ENCODE results near the gene TLNRD1.

DNA sequence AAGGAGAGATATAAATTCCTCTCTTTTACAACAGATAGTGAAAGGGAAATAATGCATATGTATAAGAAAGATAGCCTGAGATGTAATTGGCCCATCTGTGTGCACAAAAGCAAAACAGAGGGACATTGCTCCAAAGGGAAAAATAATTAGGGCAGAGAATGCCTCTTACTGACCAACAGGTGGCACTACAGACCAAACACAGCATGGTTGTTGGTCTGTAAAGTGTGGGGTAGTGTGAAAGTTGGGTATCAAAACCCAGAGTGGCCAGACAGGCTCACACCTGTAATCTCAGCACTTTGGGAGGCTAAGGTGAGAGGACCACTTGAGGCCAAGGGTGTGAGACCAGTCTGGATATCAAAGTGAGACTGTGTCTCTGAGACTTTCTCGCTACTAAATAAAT is 4.5 kb upstream of the TLNRD1 start:
- TF ChIP-seq, protein P1, sequence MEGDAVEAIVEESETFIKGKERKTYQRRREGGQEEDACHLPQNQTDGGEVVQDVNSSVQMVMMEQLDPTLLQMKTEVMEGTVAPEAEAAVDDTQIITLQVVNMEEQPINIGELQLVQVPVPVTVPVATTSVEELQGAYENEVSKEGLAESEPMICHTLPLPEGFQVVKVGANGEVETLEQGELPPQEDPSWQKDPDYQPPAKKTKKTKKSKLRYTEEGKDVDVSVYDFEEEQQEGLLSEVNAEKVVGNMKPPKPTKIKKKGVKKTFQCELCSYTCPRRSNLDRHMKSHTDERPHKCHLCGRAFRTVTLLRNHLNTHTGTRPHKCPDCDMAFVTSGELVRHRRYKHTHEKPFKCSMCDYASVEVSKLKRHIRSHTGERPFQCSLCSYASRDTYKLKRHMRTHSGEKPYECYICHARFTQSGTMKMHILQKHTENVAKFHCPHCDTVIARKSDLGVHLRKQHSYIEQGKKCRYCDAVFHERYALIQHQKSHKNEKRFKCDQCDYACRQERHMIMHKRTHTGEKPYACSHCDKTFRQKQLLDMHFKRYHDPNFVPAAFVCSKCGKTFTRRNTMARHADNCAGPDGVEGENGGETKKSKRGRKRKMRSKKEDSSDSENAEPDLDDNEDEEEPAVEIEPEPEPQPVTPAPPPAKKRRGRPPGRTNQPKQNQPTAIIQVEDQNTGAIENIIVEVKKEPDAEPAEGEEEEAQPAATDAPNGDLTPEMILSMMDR (IDR thresholded peaks at IDR 0.05; ENCODE audit: low read length) = peak; percentile 69
- TF ChIP-seq EZH2phosphoT487 (IDR thresholded peaks at IDR 0.05; ENCODE audit: low read length) = no peak
